22Rv1 (cell line): ENCODE data around the gene PRKCE.

Experiments used
- H3K27ac ChIP-seq: fragments of 450-650 bp; 2 replicates; pipeline ENCODE4 v1.5.1; 2017
- ZFX ChIP-seq: fragments of 450-650 bp; IDR thresholded peaks from 2 replicates; pipeline ENCODE4 v1.6.1; 2017; ENCODE audit warnings: antibody characterized with exemption, borderline replicate concordance
- TF ChIP-seq, protein P1 (sequence below): fragments of 450-650 bp; IDR thresholded peaks from 2 replicates; pipeline ENCODE4 v1.5.1; 2017; ENCODE audit warnings: mild to moderate bottlenecking

Gene PRKCE

DNA sequence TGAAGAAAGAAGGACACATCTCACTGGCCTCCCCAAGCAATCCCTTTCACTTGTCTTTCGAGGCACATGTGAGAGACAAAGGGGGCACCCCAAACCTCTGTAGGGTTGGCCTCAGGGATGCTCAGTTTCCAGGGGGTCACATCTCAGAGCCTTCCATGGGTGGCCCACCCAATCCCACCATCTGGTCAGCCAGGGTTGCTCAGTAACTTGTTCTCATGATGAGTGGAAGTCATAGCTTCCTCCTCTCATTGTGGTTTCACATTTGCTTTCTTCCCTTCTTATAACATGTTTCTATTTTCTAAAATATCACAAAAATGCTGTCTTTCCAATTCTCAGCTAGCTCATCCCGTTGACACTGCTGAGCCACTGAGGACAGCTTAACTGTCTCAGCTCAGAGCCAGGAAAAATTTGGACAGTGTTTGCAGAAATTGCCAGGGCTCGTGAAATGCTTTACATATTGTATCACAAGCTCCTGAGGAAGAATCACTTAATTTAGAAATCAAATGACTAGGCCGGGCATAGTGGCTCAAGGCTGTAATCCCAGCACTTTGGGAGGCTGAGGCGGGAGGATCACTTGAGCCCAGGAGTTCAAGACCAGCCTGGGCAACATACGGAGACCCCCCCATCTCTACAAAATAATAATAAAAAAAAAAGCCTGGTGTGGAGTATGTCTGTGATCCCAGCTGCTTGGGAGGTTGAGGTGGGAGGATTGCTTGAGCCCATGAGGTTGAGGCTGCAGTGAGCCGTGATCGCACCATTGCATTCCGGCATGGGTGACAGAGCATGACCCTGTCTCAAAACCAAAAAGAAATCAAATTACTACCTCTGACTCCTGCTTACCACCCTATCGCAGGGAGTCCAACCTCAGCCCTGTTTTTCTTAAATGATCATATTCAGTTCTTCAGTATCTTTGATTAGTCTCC, 129.3 kb downstream of the PRKCE start:
- H3K27ac ChIP-seq = no peak overlapping the region
- TF ChIP-seq ZFX = no peak
- TF ChIP-seq, protein P1, sequence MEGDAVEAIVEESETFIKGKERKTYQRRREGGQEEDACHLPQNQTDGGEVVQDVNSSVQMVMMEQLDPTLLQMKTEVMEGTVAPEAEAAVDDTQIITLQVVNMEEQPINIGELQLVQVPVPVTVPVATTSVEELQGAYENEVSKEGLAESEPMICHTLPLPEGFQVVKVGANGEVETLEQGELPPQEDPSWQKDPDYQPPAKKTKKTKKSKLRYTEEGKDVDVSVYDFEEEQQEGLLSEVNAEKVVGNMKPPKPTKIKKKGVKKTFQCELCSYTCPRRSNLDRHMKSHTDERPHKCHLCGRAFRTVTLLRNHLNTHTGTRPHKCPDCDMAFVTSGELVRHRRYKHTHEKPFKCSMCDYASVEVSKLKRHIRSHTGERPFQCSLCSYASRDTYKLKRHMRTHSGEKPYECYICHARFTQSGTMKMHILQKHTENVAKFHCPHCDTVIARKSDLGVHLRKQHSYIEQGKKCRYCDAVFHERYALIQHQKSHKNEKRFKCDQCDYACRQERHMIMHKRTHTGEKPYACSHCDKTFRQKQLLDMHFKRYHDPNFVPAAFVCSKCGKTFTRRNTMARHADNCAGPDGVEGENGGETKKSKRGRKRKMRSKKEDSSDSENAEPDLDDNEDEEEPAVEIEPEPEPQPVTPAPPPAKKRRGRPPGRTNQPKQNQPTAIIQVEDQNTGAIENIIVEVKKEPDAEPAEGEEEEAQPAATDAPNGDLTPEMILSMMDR = no peak

DNA sequence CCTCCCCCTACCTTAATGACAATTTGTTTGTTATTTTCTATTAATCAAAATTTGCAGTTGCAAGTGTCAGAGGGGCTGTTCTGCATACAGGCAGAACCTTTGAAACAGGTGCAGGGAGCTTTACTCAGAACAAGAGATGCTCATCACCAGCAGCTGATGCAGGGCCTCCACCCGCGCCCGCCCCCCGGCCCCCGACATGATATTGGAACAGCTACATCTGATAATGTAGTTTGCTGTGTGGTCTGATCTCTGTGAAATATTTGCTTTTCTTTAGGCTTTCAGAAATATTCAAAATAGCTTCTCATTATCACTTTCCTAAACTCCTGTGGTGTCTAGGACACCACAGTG, 130.0 kb downstream of the PRKCE start:
- no peak overlapping the region for H3K27ac ChIP-seq
- TF ChIP-seq ZFX = no peak
- TF ChIP-seq, protein P1 = no peak

DNA sequence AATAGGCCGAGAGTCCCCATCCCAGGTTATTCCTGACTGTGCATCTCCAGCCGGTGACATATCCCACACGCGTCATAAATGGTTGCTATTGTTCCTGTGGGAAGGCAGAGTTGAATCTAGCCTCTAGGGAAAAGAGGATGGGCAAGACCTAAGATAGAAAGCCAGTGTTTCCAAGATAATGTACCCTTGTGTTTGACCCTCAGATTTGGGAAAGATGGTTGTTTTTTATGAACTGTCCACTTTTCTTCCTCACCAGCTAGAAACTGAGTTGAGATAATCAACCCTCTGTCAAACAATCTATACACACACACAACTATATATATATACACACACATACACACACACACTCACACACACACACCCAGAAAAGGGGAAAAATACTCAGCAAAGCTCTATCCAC, 131.0 kb downstream of the PRKCE start:
- no peak overlapping the region for H3K27ac ChIP-seq
- TF ChIP-seq ZFX = no peak
- TF ChIP-seq, protein P1 = no peak

DNA sequence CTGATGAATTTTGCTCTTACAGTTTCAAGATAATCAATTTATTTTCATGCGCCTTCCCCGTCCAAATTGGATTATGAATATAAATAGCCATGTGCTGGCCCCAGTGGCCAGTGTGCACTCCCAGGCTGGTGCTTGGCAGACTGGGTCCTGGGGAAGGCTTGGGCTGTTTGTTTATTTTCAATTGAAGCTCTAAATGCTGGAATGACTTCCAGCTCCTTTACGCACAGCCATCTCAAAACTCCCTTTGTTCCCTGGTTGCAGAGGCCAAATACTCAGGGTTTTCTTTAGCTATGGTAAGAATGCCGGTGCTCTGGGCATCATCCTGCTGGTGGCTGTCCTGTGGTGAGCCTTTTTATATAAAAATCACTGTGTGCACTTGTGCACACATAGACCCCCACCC, 131.5 kb downstream of the PRKCE start:
- TF ChIP-seq, protein P1 = no peak
- no peak for TF ChIP-seq ZFX
- no peak overlapping the region for H3K27ac ChIP-seq

DNA sequence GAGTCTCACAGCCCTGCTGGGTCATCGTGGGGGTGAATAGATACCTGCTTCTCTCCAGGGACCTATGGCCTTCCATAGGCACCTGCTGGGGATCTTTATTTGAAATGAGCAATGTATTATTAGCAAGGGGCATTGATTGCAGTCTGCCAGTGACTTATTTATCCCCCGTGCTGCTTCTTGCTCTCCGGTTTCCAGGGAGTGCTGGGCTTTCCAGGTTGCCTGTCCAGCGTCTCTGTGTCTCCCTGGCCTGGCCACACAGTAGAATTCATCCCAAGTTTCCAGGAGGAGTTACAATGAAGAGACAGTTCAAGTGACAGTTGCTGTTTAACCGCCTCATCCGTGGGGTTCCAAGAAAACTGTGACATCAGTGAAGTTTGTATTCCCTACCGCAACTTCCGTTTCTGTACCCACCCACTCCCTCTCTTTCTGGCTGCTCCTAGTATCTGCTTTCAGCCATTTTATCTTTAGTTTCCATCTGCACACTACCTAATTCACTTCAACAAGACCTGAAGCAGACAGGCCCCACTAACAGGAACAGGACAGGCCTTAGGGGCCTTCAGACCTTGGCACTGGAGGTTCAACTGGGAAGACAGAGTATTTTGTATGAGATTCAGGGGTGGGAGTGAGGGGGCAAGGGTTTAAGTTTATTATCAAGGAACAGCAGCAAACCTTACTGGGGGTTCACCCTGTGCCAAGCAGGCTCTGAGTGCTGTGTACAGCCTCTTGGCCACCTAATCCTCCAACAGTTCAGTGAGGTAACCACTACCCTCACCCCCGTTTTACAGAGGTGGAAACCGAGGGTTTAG, 134.8 kb downstream of the PRKCE start:
- no peak overlapping the region for H3K27ac ChIP-seq
- TF ChIP-seq ZFX = no peak
- TF ChIP-seq, protein P1 = no peak

DNA sequence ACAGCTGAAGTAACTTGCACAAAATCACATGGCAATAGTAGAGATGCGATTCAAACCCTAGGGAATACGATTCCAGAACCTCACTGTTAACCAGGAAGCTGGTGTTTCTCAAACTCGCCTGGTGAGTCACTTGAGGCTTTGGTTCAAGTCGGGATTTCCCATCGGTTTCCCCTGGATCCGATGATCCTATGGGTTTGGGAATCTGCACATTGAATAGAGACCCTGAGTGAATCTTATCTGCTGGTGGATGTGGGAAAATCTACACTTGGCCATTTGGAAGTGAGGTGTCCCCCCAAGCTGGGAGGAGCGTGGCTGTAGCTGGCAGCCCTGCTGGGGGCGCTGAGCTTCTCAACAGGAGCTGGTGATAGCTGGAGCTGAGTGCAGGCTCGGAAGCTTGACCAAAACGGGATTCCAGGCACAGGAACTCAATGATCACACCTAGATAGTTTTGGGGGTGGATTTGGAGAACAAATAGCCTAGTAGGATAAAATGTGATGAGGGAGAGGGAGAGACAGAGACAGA, 135.4 kb downstream of the PRKCE start:
- no peak overlapping the region for H3K27ac ChIP-seq
- TF ChIP-seq ZFX = no peak
- TF ChIP-seq, protein P1 = no peak

DNA sequence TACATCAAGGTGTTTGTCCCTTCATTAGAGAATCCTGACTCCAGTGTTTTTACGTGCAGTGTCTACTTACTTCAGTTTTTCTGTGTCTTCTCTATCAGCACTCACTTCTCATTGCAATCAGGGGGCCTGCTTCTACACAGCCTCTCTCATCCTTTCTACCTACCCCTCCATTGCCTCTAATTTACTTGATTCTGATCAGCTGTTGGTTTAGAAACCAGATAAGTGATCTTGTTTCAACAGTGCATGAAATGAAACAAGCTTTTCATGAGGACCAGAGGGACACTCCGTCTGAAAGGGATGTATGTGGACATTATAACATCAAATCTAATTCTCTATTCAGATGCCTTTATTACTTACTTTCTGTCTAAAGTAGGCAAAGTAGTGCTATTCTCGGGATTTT, 136.9 kb downstream of the PRKCE start:
- TF ChIP-seq ZFX = no peak
- TF ChIP-seq, protein P1 = no peak
- H3K27ac ChIP-seq = no peak overlapping the region
